ENCODE results near the gene WAS.

DNA sequence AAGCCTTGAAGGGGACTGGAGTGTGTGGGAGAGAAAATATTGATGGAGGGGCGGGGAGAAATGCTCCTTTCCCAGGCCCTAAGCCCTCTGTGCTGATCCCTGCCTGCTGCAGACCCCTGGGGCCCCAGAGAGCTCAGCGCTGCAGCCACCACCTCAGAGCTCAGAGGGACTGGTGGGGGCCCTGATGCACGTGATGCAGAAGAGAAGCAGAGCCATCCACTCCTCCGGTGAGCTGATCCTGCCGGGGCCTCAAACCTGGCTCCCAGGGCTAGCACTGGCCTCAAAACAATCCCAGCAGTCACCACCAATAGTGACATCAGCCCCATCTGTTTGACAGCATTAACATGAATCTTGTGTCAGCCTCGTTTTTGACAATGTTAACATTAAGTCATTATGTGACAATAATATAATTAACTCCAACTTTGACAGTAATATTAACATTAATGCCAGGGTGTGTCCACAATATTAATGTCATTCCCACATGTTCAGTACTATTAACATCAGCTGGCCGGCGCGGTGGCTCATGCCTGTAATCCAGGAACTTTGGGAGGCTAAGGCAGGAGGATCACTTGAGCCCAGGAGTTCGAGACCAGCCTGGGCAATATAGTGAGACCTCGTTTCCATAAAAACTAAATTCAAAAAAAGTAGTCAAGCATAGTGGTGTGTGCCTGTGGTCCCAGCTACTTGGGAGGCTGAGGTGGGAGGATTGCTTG is 5.8 kb downstream of the WAS start:
- TF ChIP-seq CTCF (IDR thresholded peaks at IDR 0.05; ENCODE audit: low read depth, low read length) (no peak), POLR2A (IDR thresholded peaks at IDR 0.05; ENCODE audit: extremely low read depth, insufficient read length) (no peak), MYC (IDR thresholded peaks at IDR 0.05; ENCODE audit: low read depth, low read length) (no peak)

Measured in NB4 (cell line).